WI38 (cell line): ENCODE data around the gene SYNC.

Source experiments
- H3K4me3 ChIP-seq: 2 replicates; pipeline ENCODE4 v1.5.1; 2011; ENCODE audit warnings: low read depth, mild to moderate bottlenecking, control low read depth, low read length
- TF ChIP-seq, protein P1 (sequence below): IDR thresholded peaks from 2 replicates; pipeline ENCODE4 v1.5.1; 2012; ENCODE audit warnings: low read depth, mild to moderate bottlenecking, control low read depth, low read length

The SYNC gene

GRCh38 chr1:32702599-32703478, at the start of gene SYNC:
SYNC (minus strand) TSS chr1:32702770; CDS start chr1:32702660, 110 bp downstream.
- H3K4me3 ChIP-seq, result peak within 1 kb of the TSS; percentile 84

GRCh38 chr1:32749771-32750170, 47.2 kb upstream of the SYNC start:
- TF ChIP-seq, protein P1, sequence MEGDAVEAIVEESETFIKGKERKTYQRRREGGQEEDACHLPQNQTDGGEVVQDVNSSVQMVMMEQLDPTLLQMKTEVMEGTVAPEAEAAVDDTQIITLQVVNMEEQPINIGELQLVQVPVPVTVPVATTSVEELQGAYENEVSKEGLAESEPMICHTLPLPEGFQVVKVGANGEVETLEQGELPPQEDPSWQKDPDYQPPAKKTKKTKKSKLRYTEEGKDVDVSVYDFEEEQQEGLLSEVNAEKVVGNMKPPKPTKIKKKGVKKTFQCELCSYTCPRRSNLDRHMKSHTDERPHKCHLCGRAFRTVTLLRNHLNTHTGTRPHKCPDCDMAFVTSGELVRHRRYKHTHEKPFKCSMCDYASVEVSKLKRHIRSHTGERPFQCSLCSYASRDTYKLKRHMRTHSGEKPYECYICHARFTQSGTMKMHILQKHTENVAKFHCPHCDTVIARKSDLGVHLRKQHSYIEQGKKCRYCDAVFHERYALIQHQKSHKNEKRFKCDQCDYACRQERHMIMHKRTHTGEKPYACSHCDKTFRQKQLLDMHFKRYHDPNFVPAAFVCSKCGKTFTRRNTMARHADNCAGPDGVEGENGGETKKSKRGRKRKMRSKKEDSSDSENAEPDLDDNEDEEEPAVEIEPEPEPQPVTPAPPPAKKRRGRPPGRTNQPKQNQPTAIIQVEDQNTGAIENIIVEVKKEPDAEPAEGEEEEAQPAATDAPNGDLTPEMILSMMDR, result no peak
- H3K4me3 ChIP-seq, result no peak overlapping the region

More at GRCh38 chr1:32702599-32703478, at the start of gene SYNC:
- TF ChIP-seq, protein P1, result no peak

- TF ChIP-seq, protein P1, result no peak
Measured at GRCh38 chr1:32749332-32749731, 46.8 kb upstream of the SYNC start.

DNA sequence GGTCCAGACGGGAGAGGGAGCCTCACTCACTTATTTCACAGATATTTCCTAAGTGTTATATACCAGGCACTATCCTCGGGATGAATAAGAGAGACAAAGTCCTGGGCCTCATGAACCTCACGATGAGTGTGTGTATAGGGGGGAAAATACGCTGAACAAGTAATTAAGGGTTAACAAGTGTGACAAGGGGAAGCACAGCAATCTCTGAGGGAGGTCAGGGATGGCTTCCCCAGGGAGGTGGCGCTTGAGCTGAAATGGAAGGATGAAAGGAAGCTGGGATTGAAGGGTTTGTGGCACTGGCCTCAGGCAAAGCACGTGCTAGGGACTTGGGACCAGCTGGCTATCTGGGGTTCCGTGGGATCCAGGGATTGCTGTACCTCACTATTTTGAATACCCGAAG, 46.4 kb upstream of the SYNC start:
- no peak overlapping the region for H3K4me3 ChIP-seq
- TF ChIP-seq, protein P1, result no peak

More at GRCh38 chr1:32749332-32749731, 46.8 kb upstream of the SYNC start:
- H3K4me3 ChIP-seq, result no peak overlapping the region

- TF ChIP-seq, protein P1, result no peak
- H3K4me3 ChIP-seq, result no peak overlapping the region
Measured at GRCh38 chr1:32748348-32748747, 45.8 kb upstream of the SYNC start.

- TF ChIP-seq, protein P1, result no peak
- H3K4me3 ChIP-seq, result no peak overlapping the region
Measured at GRCh38 chr1:32746130-32746529, 43.6 kb upstream of the SYNC start.

DNA sequence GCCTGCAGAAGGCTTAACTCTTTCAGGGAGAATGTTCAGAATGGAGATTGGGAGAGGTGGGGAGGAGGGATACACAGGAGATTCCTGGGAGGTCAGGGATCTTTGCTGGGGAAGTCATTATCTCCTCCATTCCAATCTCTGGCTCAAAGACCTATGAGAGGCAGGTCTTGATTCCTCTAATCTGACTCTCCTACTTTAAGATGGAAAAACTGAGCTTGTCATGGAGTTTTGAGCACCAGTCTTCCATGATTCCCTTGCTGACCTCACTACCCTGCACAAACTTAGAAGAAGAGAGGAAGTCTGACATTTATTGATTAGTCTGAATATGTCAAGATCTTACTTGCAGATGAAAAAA, 41.5 kb upstream of the SYNC start:
- no peak overlapping the region for H3K4me3 ChIP-seq
- TF ChIP-seq, protein P1, result no peak
